BLaER1 treated with 17β-estradiol and CSF1 and Interleukin-3, amounts not matched to agents 10 nM and 100 nM (cell line): Measurements from ENCODE around the gene EFHD2.
"Not testable (repeated sequence)": the region's sequence is repeated elsewhere in the genome, so short reads cannot be mapped to it uniquely, and the experiment has no call there.

ENCODE experiments used
- H3K27ac ChIP-seq, 11 experiments: shearing (Covaris generic); formaldehyde crosslinking; 2 replicates each; pipeline ENCODE4 v1.8.1; 2022
- H3K27me3 ChIP-seq, 11 experiments: shearing (Covaris generic); formaldehyde crosslinking; 2 replicates each; pipeline ENCODE4 v1.8.1; 2022
- H3K36me3 ChIP-seq, 11 experiments: shearing (Covaris generic); formaldehyde crosslinking; 2 replicates each; pipeline ENCODE4 v1.8.1; 2022
- H3K4me1 ChIP-seq, 10 experiments: shearing (Covaris generic); formaldehyde crosslinking; 2 replicates each; pipeline ENCODE4 v1.8.1; 2022
- H3K4me2 ChIP-seq, 11 experiments: shearing (Covaris generic); formaldehyde crosslinking; 2 replicates each; pipeline ENCODE4 v1.8.1; 2022
- H3K4me3 ChIP-seq, 10 experiments: shearing (Covaris generic); formaldehyde crosslinking; 2 replicates each; pipeline ENCODE4 v1.8.1; 2022
- H3K9ac ChIP-seq, 11 experiments: shearing (Covaris generic); formaldehyde crosslinking; 2 replicates each; pipeline ENCODE4 v1.8.1; 2022
- H3K9me3 ChIP-seq, 11 experiments: shearing (Covaris generic); formaldehyde crosslinking; replicated peaks in 1 of 11; 2 replicates each; pipeline ENCODE4 v1.8.1; 2022
- H4K20me1 ChIP-seq, 11 experiments: shearing (Covaris generic); formaldehyde crosslinking; 2 replicates each; pipeline ENCODE4 v1.8.1; 2022
- Cebpa-rat ChIP-seq, 11 experiments: shearing (Covaris generic); IDR thresholded peaks; 2 replicates each; pipeline ENCODE4 v1.8.1; 2022

The EFHD2 gene

DNA sequence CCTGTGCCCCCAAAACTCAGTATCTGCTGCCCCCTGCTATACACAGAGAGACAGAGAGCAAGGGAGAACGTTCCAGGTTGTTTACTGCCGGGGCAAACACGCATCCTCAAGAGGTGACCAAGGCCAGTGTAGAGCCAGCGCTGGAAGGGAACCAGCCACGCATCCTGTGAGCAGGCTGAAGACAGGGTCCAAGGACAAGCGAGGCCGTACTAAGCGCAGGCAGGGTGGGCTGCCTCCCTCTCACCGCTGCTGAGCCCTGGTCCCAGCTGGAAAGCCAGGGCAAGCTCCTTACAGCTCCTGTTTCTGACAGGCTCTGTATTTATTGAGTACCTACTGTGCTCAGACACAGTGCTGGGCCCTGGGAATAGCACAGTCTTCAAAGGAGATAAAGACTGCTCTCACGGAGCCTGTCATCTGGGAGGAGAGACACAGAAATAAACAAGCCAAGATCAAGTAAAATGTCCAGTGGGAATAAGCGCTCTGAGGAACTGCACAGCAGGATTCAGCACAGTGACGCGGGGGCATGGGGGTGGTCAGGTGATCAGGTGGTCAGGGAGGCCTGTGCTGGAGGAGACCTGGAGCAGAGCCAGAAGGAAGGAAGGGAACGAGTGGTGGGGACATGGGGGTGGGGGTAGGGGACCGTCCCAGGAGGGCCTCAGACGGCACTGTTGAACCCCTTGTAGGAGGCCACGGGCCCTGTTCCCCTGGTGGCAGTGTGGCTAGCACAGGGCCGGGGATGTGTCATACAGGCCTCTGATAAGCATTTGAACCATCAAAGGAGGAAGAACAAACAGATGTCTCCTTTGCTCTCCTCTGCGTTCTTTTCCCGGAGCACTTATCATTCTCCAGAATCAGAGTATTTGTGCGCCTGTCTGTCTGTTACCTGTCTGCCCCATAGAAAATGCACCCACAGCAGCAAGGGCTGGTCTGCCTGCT, 37.8 kb upstream of the EFHD2 start:
- H3K4me3 ChIP-seq, result no peak overlapping the region
- no peak overlapping the region for H3K9ac ChIP-seq
- peaks cover 0 to 18% (median 10%) of the 10 kb centered on the region in 10 experiments; a peak in 13 of 20 replicates for H3K4me1 ChIP-seq
- TF ChIP-seq Cebpa-rat (IDR thresholded peaks at IDR 0.05), result no peak
- H4K20me1 ChIP-seq, result no peaks in the 10 kb centered on the region; a peak in 2 of 22 replicates
- no peaks in the 10 kb centered on the region for H3K36me3 ChIP-seq
- H3K27ac ChIP-seq, result no peak overlapping the region
- peak overlapping the region in 8 of 11 experiments; percentile 5 to 48 (median 32); a peak in 11 of 22 replicates for H3K4me2 ChIP-seq
- H3K27me3 ChIP-seq, result no peaks in the 10 kb centered on the region
- no peaks in the 10 kb centered on the region for H3K9me3 ChIP-seq

DNA sequence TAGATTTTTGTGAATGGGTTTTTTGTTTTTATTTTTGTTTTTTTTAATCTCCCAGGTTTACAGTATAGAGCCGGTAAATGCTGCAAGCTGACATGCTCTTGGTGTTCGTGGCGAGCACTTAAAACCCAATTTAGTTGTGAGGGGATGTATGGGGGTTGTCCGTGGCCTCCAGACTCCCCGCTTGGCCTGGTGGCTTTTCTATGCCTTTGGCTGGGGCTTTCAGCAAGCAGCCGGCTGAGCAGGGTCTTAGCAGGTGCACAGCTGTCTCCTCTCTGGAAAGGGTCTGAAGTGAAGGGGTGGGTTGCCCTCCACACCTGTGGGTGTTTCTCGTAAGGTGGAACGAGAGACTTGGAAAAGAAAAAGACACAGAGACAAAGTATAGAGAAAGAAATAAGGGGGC, 31.0 kb upstream of the EFHD2 start:
- H4K20me1 ChIP-seq, result peaks cover 0 to 4% (median 0%) of the 10 kb centered on the region in 11 experiments; a peak in 1 of 22 replicates
- H3K9me3 ChIP-seq, result no peaks in the 10 kb centered on the region
- H3K4me2 ChIP-seq, result no peak overlapping the region
- TF ChIP-seq Cebpa-rat (IDR thresholded peaks at IDR 0.05), result no peak
- H3K27me3 ChIP-seq, result 0 out of 22 replicates have a peak, but pooled peaks cover 0 to 1% (median 0%) of the 10 kb centered on the region in 11 experiments
- no peak overlapping the region for H3K4me3 ChIP-seq
- no peak overlapping the region for H3K9ac ChIP-seq
- H3K4me1 ChIP-seq, result peaks cover 0 to 3% (median under 1%) of the 10 kb centered on the region in 10 experiments; a peak in 10 of 20 replicates
- H3K27ac ChIP-seq, result no peak overlapping the region
- no peaks in the 10 kb centered on the region for H3K36me3 ChIP-seq

DNA sequence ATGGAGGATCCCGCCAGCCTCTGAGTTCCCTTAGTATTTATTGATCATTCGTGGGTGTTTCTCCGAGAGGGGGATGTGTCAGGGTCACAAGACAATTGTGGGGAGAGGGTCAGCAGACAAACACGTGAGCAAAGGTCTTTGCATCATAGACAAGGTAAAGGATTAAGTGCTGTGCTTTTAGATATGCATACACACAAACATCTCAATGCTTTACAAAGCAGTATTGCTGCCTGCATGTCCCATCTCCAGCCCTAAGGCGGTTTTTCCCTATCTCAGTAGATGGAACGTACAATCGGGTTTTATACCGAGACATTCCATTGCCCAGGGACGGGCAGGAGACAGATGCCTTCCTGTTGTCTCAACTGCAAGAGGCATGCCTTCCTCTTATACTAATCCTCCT, 30.5 kb upstream of the EFHD2 start:
- not testable (repeated sequence) for H3K4me1 ChIP-seq, H3K9me3 ChIP-seq, H3K36me3 ChIP-seq, H3K4me2 ChIP-seq, H3K27ac ChIP-seq, H3K27me3 ChIP-seq, H3K4me3 ChIP-seq, H4K20me1 ChIP-seq, H3K9ac ChIP-seq

GRCh38 chr1:15380601-15381508, 28.8 kb upstream of the EFHD2 start:
- Histone ChIP-seq H3K27ac (no peak overlapping the region), H3K4me2 (no peak overlapping the region), H3K4me1 (peaks cover 11 to 23% (median 21%) of the 10 kb centered on the region in 10 experiments), H3K9me3 (no peaks in the 10 kb centered on the region), H3K9ac (no peak overlapping the region), H3K27me3 (0 out of 22 replicates have a peak, but pooled peaks cover 0 to 6% (median 0%) of the 10 kb centered on the region in 11 experiments), H4K20me1 (peaks cover 0 to 4% (median 0%) of the 10 kb centered on the region in 11 experiments; a peak in 1 of 22 replicates), H3K4me3 (no peak overlapping the region), H3K36me3 (no peaks in the 10 kb centered on the region)
- no peak for TF ChIP-seq Cebpa-rat (IDR thresholded peaks at IDR 0.05)

- TF ChIP-seq Cebpa-rat (IDR thresholded peaks at IDR 0.05), result no peak
- H3K4me3 ChIP-seq, result no peak overlapping the region
- no peaks in the 10 kb centered on the region for H3K36me3 ChIP-seq
- no peak overlapping the region for H3K9ac ChIP-seq
- H4K20me1 ChIP-seq, result peaks cover 0 to 4% (median 0%) of the 10 kb centered on the region in 11 experiments; a peak in 1 of 22 replicates
- H3K27me3 ChIP-seq, result 0 out of 22 replicates have a peak, but pooled peaks cover 0 to 6% (median 0%) of the 10 kb centered on the region in 11 experiments
- peaks cover 21 to 33% (median 30%) of the 10 kb centered on the region in 10 experiments for H3K4me1 ChIP-seq
- no peak overlapping the region for H3K4me2 ChIP-seq
- no peaks in the 10 kb centered on the region for H3K9me3 ChIP-seq
- H3K27ac ChIP-seq, result no peak overlapping the region
Observed at GRCh38 chr1:15381805-15382204, 27.9 kb upstream of the EFHD2 start.

DNA sequence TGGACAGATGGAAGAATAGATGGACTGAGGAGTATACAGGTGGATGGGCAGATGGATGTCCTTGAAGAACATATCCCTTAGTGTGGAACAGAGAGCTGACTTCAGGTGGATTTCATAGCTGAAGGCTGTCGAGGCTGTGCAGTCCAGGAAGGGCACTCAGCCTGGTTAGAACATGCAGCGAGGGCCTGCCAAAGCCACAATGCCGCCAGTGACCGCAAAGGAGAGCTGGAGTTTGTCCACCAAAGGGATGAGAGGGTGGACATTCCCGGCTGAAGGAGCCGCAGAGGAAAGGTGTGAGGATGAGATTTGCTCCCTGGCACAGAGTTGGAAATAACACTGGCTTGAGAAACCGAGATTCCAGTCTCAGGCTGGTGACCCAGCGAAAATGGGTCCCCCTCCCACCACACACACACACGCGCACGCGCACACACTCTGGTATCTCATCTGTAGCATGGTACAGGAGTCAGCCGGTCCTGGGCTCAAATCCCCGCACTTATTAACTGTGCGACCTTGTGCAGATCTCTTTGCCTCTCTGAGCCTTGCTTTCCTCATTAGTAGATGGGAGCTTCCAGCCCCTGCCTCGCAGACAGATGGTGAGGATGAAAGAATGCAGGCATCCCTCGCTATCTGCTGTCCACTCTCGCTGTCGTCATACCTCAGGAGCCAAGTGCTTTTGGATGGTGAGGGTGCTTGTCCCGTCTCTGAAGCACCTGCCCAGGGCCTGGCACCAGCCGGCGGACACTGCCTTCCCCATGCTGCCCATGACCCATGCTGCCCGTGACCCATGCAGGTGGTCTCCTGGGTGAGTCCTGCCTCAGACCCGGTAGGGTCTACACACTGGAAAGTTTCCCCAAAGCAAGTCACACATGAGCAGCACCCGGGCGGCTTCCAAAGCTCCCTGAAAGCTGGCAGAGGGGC, 26.8 kb upstream of the EFHD2 start:
- peaks cover 0 to 4% (median 0%) of the 10 kb centered on the region in 11 experiments; a peak in 1 of 22 replicates for H4K20me1 ChIP-seq
- H3K27me3 ChIP-seq, result 0 out of 22 replicates have a peak, but pooled peaks cover 0 to 6% (median 0%) of the 10 kb centered on the region in 11 experiments
- no peak overlapping the region for H3K9ac ChIP-seq
- no peak overlapping the region for H3K27ac ChIP-seq
- peaks cover 24 to 38% (median 34%) of the 10 kb centered on the region in 10 experiments for H3K4me1 ChIP-seq
- no peak for TF ChIP-seq Cebpa-rat (IDR thresholded peaks at IDR 0.05)
- no peaks in the 10 kb centered on the region for H3K9me3 ChIP-seq
- no peaks in the 10 kb centered on the region for H3K36me3 ChIP-seq
- no peak overlapping the region for H3K4me2 ChIP-seq
- H3K4me3 ChIP-seq, result no peak overlapping the region

DNA sequence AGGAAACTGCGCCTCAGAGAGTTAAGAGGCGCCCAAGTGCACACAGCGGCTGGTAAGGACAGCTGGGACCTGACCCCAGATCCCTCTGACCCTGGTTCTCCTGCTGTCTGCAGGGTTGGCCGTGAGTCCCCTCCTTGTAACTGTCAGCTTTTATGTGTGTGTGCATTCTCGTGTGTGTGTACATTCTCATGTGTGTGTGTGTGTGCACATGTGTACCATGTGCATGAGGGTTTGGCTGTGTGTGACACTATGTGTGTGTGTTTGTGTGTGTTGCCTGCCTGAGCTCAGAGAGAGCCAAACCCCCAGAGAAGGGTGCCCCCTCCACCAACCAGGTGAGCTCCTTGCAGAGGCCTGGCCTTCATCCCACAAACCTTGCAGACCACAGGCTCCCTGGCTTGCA, 25.9 kb upstream of the EFHD2 start:
- H3K36me3 ChIP-seq, result no peaks in the 10 kb centered on the region
- 0 out of 20 replicates have a peak overlapping the region, but pooled peaks of 1 of the 10 experiments have one; percentile 1 for H3K4me3 ChIP-seq
- 0 out of 22 replicates have a peak, but pooled peaks cover 0 to 6% (median 0%) of the 10 kb centered on the region in 11 experiments for H3K27me3 ChIP-seq
- peaks cover 24 to 38% (median 34%) of the 10 kb centered on the region in 10 experiments for H3K4me1 ChIP-seq
- H4K20me1 ChIP-seq, result peaks cover 0 to 4% (median 0%) of the 10 kb centered on the region in 11 experiments; a peak in 1 of 22 replicates
- H3K9me3 ChIP-seq, result no peaks in the 10 kb centered on the region
- H3K4me2 ChIP-seq, result peak overlapping the region; percentile 73 to 93 (median 80)
- no peak for TF ChIP-seq Cebpa-rat (IDR thresholded peaks at IDR 0.05)
- peak overlapping the region in 6 of 11 experiments; percentile 9 to 64 (median 54); a peak in 9 of 22 replicates for H3K27ac ChIP-seq
- H3K9ac ChIP-seq, result peak overlapping the region in 8 of 11 experiments; percentile 29 to 71 (median 56); a peak in 13 of 22 replicates
